Measurements from ENCODE around the gene PAQR9.

- TF ChIP-seq POLR2A (IDR thresholded peaks at IDR 0.05) = no peak
- no peak for TF ChIP-seq CTCF (IDR thresholded peaks at IDR 0.05)
These were observed 11.7 kb downstream of the PAQR9 start for GRCh38 chr3:142951794-142952193.
